Adrenal gland (tissue), 5 donors: Measurements from ENCODE around the gene ADAMTS20.

ENCODE experiments used
- CTCF ChIP-seq, 6 experiments: fragments of 450-650 bp in 4 of 6; fragments of 200-600 bp in 2 of 6; sonication (generic) in 1 of 6; IDR thresholded peaks; 1 replicate in 5 of 6; 2 replicates in 1 of 6; pipeline versions ENCODE4 v1.5.1 to v1.8.0; 2016 to 2021; ENCODE audit warnings: antibody characterized with exemption in 6 of 6, mild to moderate bottlenecking in 2 of 6, moderate library complexity in 1 of 6
- POLR2A ChIP-seq, 2 donors: fragments of 450-650 bp; IDR thresholded peaks; one replicate each; pipeline ENCODE4 v1.6.1; 2017; ENCODE audit warnings: antibody characterized with exemption in 2 of 2, mild to moderate bottlenecking in 2 of 2, moderate library complexity in 1 of 2
- donor health status: DM: no; HTN: no; CAD: no.

- TF ChIP-seq CTCF (IDR thresholded peaks at IDR 0.05) (no peak), POLR2A (IDR thresholded peaks at IDR 0.05) (no peak)
Measured at GRCh38 chr12:43577381-43577780, 25.4 kb upstream of the ADAMTS20 start.
